ENCODE results near the gene ARMC12. TPM values are rescaled to one million over a fixed set of nuclear protein-coding genes. Genes with fewer than 3 reads are reported as not detected.

Gene ARMC12
- total RNA-seq, 4 donors from 2014 or later, result 0.51 to 1.7 (median 1.0) TPM

GRCh38 chr6:35719830-35720733 lies 16.8 kb upstream of the ARMC12 start:
- no peak for TF ChIP-seq CTCF (IDR thresholded peaks at IDR 0.05; ENCODE audit: low read depth)

GRCh38 chr6:35722121-35722761 lies 14.6 kb upstream of the ARMC12 start:
- TF ChIP-seq CTCF (IDR thresholded peaks at IDR 0.05; ENCODE audit: low read depth), result no peak

- TF ChIP-seq CTCF (IDR thresholded peaks at IDR 0.05; ENCODE audit: low read depth), result no peak
These were observed 13.2 kb upstream of the ARMC12 start for GRCh38 chr6:35723587-35723986.

- TF ChIP-seq CTCF (IDR thresholded peaks at IDR 0.05; ENCODE audit: low read depth), result no peak
These were observed 12.8 kb upstream of the ARMC12 start for GRCh38 chr6:35724059-35724458.

- TF ChIP-seq CTCF (IDR thresholded peaks at IDR 0.05; ENCODE audit: low read depth), result no peak
These were observed 12.4 kb upstream of the ARMC12 start for GRCh38 chr6:35724471-35724870.

- TF ChIP-seq CTCF (IDR thresholded peaks at IDR 0.05; ENCODE audit: low read depth), result no peak
These were observed 11.6 kb upstream of the ARMC12 start for GRCh38 chr6:35725081-35725708.

All from subcutaneous adipose tissue (tissue), 4 donors.